ENCODE results near the gene NAT9. TPM values are rescaled to one million over a fixed set of nuclear protein-coding genes. Genes with fewer than 3 reads are reported as not detected.

Gene NAT9
- total and polyA plus RNA-seq, 2 donors: 20.7 to 33.3 TPM

DNA sequence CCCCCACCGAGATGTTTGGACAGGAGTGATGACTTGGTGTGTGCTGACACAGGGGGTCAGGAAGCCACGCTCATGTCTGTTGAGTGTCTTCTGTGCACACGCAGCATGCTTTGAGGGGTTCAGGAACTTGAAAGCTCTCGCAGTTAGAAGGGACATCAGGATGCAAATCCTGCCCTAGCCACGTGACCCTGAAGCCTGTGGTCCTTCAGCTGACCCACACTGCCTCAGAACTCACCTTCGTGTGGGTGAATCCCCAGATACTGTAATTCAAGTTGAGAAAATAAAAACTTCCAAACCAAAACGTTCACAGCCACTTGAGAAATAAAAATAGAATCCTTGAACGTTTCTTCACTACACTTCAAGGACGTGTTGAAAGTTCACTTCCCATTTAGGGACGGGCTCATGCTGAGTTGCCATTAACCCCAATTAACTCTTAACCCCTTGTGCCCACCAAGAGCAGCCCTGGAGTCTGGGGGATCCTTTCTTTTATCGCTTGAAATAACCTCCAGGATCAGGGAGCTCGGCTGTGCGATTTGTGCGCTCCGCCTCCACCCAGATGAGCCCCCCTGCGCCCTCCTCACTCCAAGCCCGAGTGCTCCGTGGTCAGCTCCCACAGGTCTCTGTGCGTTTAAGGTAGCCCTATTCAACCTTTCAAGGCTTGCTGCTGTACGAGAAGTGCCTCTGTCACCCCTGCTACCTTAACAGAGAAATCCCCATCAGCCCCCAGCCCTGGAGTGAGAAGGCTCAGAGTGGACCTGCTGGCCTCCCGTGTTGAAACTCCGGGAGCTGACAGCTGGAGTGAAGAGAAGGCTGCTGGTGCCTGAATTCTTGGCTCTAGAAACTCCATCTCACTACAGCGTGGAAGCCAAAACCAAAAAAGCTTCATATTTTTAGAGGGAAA, 36.2 kb upstream of the NAT9 start:
- DNase-seq (ENCODE audit: extremely low spot score): no peak
- Histone ChIP-seq H3K4me3 (ENCODE audit: low read depth, low read length) (no peak overlapping the region), H3K4me1 (ENCODE audit: insufficient read depth) (no peaks in the 10 kb centered on the region), H3K27ac (ENCODE audit: low read depth) (no peak overlapping the region), H3K36me3 (ENCODE audit: insufficient read depth) (no peaks in the 10 kb centered on the region)
- WGBS: 43% methylated on average over 23 of the region's 23 CpGs

- WGBS: 91% methylated on average over 15 of the region's 15 CpGs
- no peaks in the 10 kb centered on the region for H3K4me1 ChIP-seq (ENCODE audit: insufficient read depth)
- no peak for DNase-seq (ENCODE audit: extremely low spot score)
- no peak overlapping the region for H3K27ac ChIP-seq (ENCODE audit: low read depth)
- no peak overlapping the region for H3K4me3 ChIP-seq (ENCODE audit: low read depth, low read length)
- H3K36me3 ChIP-seq (ENCODE audit: insufficient read depth): no peaks in the 10 kb centered on the region
Observed at GRCh38 chr17:74810699-74811485, 34.7 kb upstream of the NAT9 start.

DNA sequence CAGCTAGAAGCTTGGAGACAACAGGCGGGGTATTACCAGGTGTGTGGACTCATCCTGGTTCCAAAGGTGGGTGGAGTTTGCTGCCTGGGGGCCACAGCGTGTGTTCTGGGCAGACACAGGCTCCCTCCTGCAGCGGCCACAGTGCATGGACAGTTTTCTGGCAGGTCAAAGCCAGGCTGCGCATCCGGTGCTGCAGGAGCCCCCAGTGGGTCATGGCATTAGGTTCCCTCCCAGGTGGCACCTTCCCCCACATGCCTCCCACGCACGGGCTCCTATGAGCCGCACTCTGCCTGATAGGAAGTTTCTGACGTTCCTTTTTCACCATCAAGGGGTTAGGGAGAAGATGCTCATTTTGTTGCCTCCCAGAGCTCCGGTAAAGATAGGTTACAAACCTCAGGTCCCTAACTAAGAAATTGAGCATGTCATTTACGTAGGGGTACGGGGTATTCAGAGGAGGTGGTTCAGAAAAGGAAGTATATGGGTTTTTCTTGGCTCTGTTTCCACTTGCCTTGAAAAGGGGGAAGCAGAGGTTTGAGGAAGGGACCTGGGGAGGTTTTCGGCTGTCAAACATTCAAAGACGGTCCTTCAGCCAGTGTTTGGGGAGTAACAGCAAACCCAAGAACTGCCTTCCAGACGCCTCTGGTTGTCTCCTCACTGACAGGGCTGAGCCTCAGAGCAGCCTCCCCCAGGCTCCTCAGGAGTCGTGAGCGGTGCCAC, 32.7 kb upstream of the NAT9 start:
- 88% methylated on average over 17 of the region's 17 CpGs for WGBS
- no peak for DNase-seq (ENCODE audit: extremely low spot score)

GRCh38 chr17:74807925-74808324, 31.8 kb upstream of the NAT9 start:
- DNase-seq (ENCODE audit: extremely low spot score): no peak
- WGBS: 76% methylated on average over 6 of the region's 6 CpGs
- H3K27ac ChIP-seq (ENCODE audit: low read depth): no peak overlapping the region
- H3K4me3 ChIP-seq (ENCODE audit: low read depth, low read length): no peak overlapping the region
- no peaks in the 10 kb centered on the region for H3K4me1 ChIP-seq (ENCODE audit: insufficient read depth)
- H3K36me3 ChIP-seq (ENCODE audit: insufficient read depth): no peaks in the 10 kb centered on the region

More for the DNA sequence above, 32.7 kb upstream of the NAT9 start:
- no peaks in the 10 kb centered on the region for H3K4me1 ChIP-seq (ENCODE audit: insufficient read depth)
- no peaks in the 10 kb centered on the region for H3K36me3 ChIP-seq (ENCODE audit: insufficient read depth)
- no peak overlapping the region for H3K27ac ChIP-seq (ENCODE audit: low read depth)
- no peak overlapping the region for H3K4me3 ChIP-seq (ENCODE audit: low read depth, low read length)

DNA sequence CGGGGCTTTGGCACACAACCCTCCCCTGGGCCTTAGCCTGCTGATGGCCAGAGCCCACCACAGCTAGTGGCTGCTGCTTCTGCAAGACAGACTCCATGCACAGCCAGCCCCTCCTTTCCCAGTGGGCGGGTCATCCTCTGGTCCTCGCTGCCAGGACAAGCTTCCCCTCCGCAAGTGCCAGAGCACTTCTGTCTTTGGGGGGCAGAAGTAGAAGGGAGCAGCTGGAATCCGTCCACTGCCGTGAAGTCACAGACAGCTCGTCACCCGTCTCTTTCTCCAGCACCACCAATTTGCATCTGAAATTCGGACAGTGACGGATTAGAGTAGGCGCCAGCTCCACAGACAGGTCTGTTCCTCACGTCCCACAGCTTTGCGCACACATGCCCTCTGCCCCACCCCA, 31.3 kb upstream of the NAT9 start:
- WGBS: 88% methylated on average over 13 of the region's 13 CpGs
- Histone ChIP-seq H3K27ac (ENCODE audit: low read depth) (no peak overlapping the region), H3K4me3 (ENCODE audit: low read depth, low read length) (no peak overlapping the region), H3K4me1 (ENCODE audit: insufficient read depth) (no peaks in the 10 kb centered on the region), H3K36me3 (ENCODE audit: insufficient read depth) (no peaks in the 10 kb centered on the region)
- DNase-seq (ENCODE audit: extremely low spot score): no peak

DNA sequence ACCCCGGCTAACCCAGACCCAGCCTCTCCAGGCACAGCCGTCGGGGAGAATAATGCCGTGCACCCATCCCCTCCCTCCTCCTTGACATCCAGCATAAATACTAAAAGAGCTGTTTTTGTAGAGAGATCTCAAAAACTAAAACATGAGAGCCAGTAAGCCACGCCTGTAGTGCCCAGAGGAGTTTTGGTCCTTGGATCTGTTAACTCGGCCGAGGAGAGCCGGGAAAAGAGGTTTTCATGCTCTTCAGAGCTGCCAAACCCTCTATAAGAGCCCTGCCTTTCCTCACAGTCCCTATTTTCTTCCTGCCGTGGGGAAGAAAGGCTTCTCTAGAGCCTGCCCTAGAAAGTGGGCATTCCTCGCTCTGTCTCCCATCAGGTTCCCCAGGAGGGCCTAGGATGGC, 30.2 kb upstream of the NAT9 start:
- Histone ChIP-seq H3K36me3 (ENCODE audit: insufficient read depth) (no peaks in the 10 kb centered on the region), H3K4me1 (ENCODE audit: insufficient read depth) (no peaks in the 10 kb centered on the region), H3K4me3 (ENCODE audit: low read depth, low read length) (no peak overlapping the region), H3K27ac (ENCODE audit: low read depth) (no peak overlapping the region)
- no peak for DNase-seq (ENCODE audit: extremely low spot score)
- WGBS: 89% methylated on average over 10 of the region's 10 CpGs

DNA sequence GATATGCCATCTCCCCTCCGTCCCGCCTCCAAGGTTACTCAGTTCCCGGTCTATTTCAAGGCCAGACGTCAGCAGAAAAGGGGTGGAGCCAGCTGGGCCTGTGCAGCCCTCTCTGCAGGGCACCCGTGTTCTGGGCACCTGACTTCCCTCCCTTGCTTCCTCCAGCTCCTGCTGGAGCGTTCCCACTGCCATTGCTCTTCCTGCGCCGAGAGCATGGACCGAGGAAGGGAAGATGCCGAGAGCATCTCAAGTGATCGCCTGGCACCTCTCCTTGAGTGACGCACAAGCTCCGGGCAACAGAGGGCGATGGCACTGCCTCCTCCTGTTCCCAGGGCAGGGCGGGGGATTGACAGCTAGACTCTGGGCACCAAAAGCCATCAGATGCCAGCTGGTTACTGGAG, 29.4 kb upstream of the NAT9 start:
- WGBS: 84% methylated on average over 15 of the region's 15 CpGs
- no peak overlapping the region for H3K4me3 ChIP-seq (ENCODE audit: low read depth, low read length)

DNA sequence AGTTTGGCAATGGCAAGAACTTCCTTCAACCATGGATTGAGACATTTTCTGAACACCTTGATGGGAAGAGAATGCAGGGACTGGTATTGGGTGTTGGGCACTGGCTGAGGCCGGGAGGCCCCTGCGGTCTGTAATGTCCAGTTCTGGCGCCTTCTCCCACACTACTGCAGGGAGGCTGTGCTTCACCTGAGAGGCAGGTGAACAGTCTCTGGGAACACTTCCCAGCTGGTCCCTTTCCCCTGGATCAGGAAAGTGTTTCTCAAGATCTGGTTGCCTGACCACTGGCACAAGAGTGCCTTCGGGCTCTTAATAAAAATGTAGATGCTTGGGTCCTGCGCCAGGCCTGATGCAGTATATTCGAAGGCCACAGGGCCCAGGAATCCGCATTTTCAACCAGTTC, 28.5 kb upstream of the NAT9 start:
- no peaks in the 10 kb centered on the region for H3K36me3 ChIP-seq (ENCODE audit: insufficient read depth)
- no peak for DNase-seq (ENCODE audit: extremely low spot score)
- H3K27ac ChIP-seq (ENCODE audit: low read depth): no peak overlapping the region
- H3K4me3 ChIP-seq (ENCODE audit: low read depth, low read length): no peak overlapping the region
- WGBS: 96% methylated on average over 7 of the region's 7 CpGs
- H3K4me1 ChIP-seq (ENCODE audit: insufficient read depth): no peaks in the 10 kb centered on the region

More for the DNA sequence above, 29.4 kb upstream of the NAT9 start:
- no peak for DNase-seq (ENCODE audit: extremely low spot score)
- H3K36me3 ChIP-seq (ENCODE audit: insufficient read depth): no peaks in the 10 kb centered on the region
- H3K27ac ChIP-seq (ENCODE audit: low read depth): no peak overlapping the region
- H3K4me1 ChIP-seq (ENCODE audit: insufficient read depth): no peaks in the 10 kb centered on the region

GRCh38 chr17:74803971-74804370, 27.8 kb upstream of the NAT9 start:
- no peaks in the 10 kb centered on the region for H3K36me3 ChIP-seq (ENCODE audit: insufficient read depth)
- H3K27ac ChIP-seq (ENCODE audit: low read depth): no peak overlapping the region

GRCh38 chr17:74803388-74803930, 27.3 kb upstream of the NAT9 start:
- Histone ChIP-seq H3K27ac (ENCODE audit: low read depth) (no peak overlapping the region), H3K36me3 (ENCODE audit: insufficient read depth) (no peaks in the 10 kb centered on the region), H3K4me1 (ENCODE audit: insufficient read depth) (no peaks in the 10 kb centered on the region), H3K4me3 (ENCODE audit: low read depth, low read length) (no peak overlapping the region)
- DNase-seq (ENCODE audit: extremely low spot score): no peak
- 72% methylated on average over 12 of the region's 12 CpGs for WGBS

More at GRCh38 chr17:74803971-74804370, 27.8 kb upstream of the NAT9 start:
- no peak for DNase-seq (ENCODE audit: extremely low spot score)
- WGBS: 59% methylated on average over 5 of the region's 5 CpGs
- Histone ChIP-seq H3K4me3 (ENCODE audit: low read depth, low read length) (no peak overlapping the region), H3K4me1 (ENCODE audit: insufficient read depth) (no peaks in the 10 kb centered on the region)

GRCh38 chr17:74801896-74802295, 25.8 kb upstream of the NAT9 start:
- H3K36me3 ChIP-seq (ENCODE audit: insufficient read depth): no peaks in the 10 kb centered on the region
- H3K4me3 ChIP-seq (ENCODE audit: low read depth, low read length): no peak overlapping the region
- H3K27ac ChIP-seq (ENCODE audit: low read depth): no peak overlapping the region
- 89% methylated on average over 8 of the region's 8 CpGs for WGBS
- no peaks in the 10 kb centered on the region for H3K4me1 ChIP-seq (ENCODE audit: insufficient read depth)
- DNase-seq (ENCODE audit: extremely low spot score): no peak

DNA sequence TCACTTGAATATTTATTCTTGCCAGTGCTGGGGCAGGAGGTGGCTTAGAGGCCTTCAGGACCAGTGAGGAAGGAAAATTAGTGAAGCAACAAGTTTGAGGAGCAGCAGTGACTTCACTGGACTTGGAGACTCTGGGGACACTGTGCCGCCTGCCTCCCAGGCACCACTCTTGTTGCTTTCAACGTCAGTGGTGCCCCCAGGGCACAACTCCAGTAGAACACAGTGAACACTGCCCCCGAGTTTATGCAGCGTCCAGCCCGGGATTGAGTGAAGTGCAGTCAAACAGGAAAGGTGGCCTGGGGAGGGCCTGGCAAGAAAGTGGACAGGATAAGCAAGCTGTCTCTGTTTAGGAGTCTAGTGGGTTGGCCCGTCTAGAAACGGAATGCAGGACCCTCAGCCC, 24.4 kb upstream of the NAT9 start:
- DNase-seq (ENCODE audit: extremely low spot score): no peak
- Histone ChIP-seq H3K4me1 (ENCODE audit: insufficient read depth) (no peaks in the 10 kb centered on the region), H3K27ac (ENCODE audit: low read depth) (no peak overlapping the region), H3K4me3 (ENCODE audit: low read depth, low read length) (no peak overlapping the region), H3K36me3 (ENCODE audit: insufficient read depth) (peaks cover 2% of the 10 kb centered on the region)
- WGBS: 87% methylated on average over 7 of the region's 7 CpGs

DNA sequence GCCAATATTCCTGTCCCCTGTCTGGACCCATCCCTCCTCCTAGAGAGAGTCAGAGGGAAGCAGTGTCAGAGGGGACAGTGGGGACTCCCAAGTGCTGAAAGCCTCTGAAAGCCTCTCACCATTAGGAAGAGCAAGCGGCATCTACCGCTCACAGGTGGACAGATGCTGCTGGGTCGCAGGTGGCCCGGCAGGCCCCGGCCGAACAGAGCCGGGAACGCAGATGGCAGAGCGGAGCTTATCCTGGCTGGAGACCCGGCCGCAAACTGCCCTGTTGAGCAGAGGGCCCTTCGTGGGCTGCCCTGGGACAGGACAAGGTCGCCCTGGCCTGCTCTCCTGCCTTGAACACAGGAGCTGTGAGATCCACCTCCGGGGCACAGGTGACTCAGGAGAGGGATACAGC, 23.0 kb upstream of the NAT9 start:
- no peak for DNase-seq (ENCODE audit: extremely low spot score)
- no peaks in the 10 kb centered on the region for H3K4me1 ChIP-seq (ENCODE audit: insufficient read depth)
- H3K4me3 ChIP-seq (ENCODE audit: low read depth, low read length): no peak overlapping the region
- 97% methylated on average over 14 of the region's 14 CpGs for WGBS
- no peak overlapping the region for H3K27ac ChIP-seq (ENCODE audit: low read depth)
- peaks cover 4% of the 10 kb centered on the region for H3K36me3 ChIP-seq (ENCODE audit: insufficient read depth)
